Activated CD8-positive, alpha-beta T cell treated with anti-CD3 and anti-CD28 coated beads for 36 hours (primary cell): ENCODE data around the gene FHL1. TPM values are rescaled to one million over a fixed set of nuclear protein-coding genes. Genes with fewer than 3 reads are reported as not detected.

Experiments
- ATAC-seq: fragments of 200-7000 bp; cut with Tn5 transposase; one replicate; pipeline ENCODE4 v1.10.0; 2021; ENCODE audit warnings: mild to moderate bottlenecking, moderate library complexity
- CTCF ChIA-PET: fragments of 350-600 bp; sonication (Branson Sonifier 250); formaldehyde crosslinking; loops from one replicate; lab custom pipeline; 2021; ENCODE audit warnings: antibody characterized with exemption; lab: Charles Lee
- POLR2A ChIA-PET: fragments of 350-600 bp; sonication (Branson Sonifier 250); formaldehyde crosslinking; loops from one replicate; lab custom pipeline; 2021; ENCODE audit warnings: antibody characterized with exemption; lab: Charles Lee
- DNase-seq: peaks from one replicate; pipeline ENCODE4 v3.0.0-alpha.2; 2020
- H3K27ac Mint-ChIP-seq: one replicate; pipeline ENCODE4 v1.8.0; 2021; ENCODE audit warnings: mild to moderate bottlenecking, mixed read lengths
- H3K27me3 Mint-ChIP-seq: one replicate; pipeline ENCODE4 v1.8.0; 2021; ENCODE audit warnings: mixed read lengths
- H3K36me3 Mint-ChIP-seq: one replicate; pipeline ENCODE4 v1.8.0; 2021; ENCODE audit warnings: low read depth, mixed read lengths
- H3K4me1 Mint-ChIP-seq: one replicate; pipeline ENCODE4 v1.8.0; 2021; ENCODE audit warnings: low read depth, mixed read lengths
- H3K4me3 Mint-ChIP-seq: one replicate; pipeline ENCODE4 v1.8.0; 2021; ENCODE audit warnings: mild to moderate bottlenecking, moderate library complexity, mixed read lengths
- H3K9me3 Mint-ChIP-seq: one replicate; pipeline ENCODE4 v1.8.0; 2021; ENCODE audit warnings: mixed read lengths
- CTCF ChIP-seq: fragments of 200-600 bp; IDR thresholded peaks from one replicate; pipeline ENCODE4 v1.8.0; 2022; ENCODE audit warnings: antibody characterized with exemption, mild to moderate bottlenecking
- intact Hi-C: fragments of 100-400 bp; cut with micrococcal nuclease; formaldehyde crosslinking; loops from one replicate; pipeline ENCODE4 v1.10.0; 2022
- total RNA-seq, 2 experiments: library from RNA; stranded (reverse); gene quantifications; one replicate each; pipeline ENCODE4 v1.2.3, GENCODE V29; 2021

FHL1 gene
- total RNA-seq, 2 experiments from 2014 or later, result 17.9 to 18.4 TPM

GRCh38 chrX:136171420-136171819, 24.1 kb downstream of the FHL1 start:
- no peaks in the 10 kb centered on the region for H3K27me3 Mint-ChIP-seq
- ChIA-PET POLR2A (no interaction called here), CTCF (interaction anchor here (0.8 to 1.0 kb wide), 2 partner anchors 8 to 143 kb away, joined by 3 to 5 read pairs; no protein-coding TSS in a partner anchor)
- DNase-seq, result no peak
- no peaks in the 10 kb centered on the region for H3K9me3 Mint-ChIP-seq
- intact Hi-C loops, result no loop called here
- no peak overlapping the region for H3K27ac Mint-ChIP-seq
- TF ChIP-seq CTCF, result no peak
- ATAC-seq, result no peak
- no peak overlapping the region for H3K4me3 Mint-ChIP-seq
- H3K4me1 Mint-ChIP-seq, result no peaks in the 10 kb centered on the region
- no peaks in the 10 kb centered on the region for H3K36me3 Mint-ChIP-seq

- no peaks in the 10 kb centered on the region for H3K27me3 Mint-ChIP-seq
- no peaks in the 10 kb centered on the region for H3K9me3 Mint-ChIP-seq
- no peak for TF ChIP-seq CTCF
- H3K4me1 Mint-ChIP-seq, result no peaks in the 10 kb centered on the region
- no peak for ATAC-seq
- H3K4me3 Mint-ChIP-seq, result no peak overlapping the region
- intact Hi-C loops, result no loop called here
- H3K36me3 Mint-ChIP-seq, result no peaks in the 10 kb centered on the region
- CTCF ChIA-PET, result no interaction called here
- no peak overlapping the region for H3K27ac Mint-ChIP-seq
- DNase-seq, result no peak
- POLR2A ChIA-PET, result no interaction called here
Measured at GRCh38 chrX:136176399-136176825, 29.1 kb downstream of the FHL1 start.

- no peaks in the 10 kb centered on the region for H3K4me1 Mint-ChIP-seq
- H3K27me3 Mint-ChIP-seq, result no peaks in the 10 kb centered on the region
- no peaks in the 10 kb centered on the region for H3K9me3 Mint-ChIP-seq
- no peak overlapping the region for H3K27ac Mint-ChIP-seq
- no peak overlapping the region for H3K4me3 Mint-ChIP-seq
- intact Hi-C loops, result no loop called here
- DNase-seq (no peak), ATAC-seq (no peak)
- no peak for TF ChIP-seq CTCF
- ChIA-PET POLR2A (no interaction called here), CTCF (no interaction called here)
- H3K36me3 Mint-ChIP-seq, result no peaks in the 10 kb centered on the region
Measured at GRCh38 chrX:136179133-136179532, 31.8 kb downstream of the FHL1 start.

GRCh38 chrX:136182414-136182813, 35.1 kb downstream of the FHL1 start:
- no peak for ATAC-seq
- no peak for DNase-seq
- no peak for TF ChIP-seq CTCF
- ChIA-PET CTCF (interaction anchor here (0.8 to 1.2 kb wide), 2 partner anchors 86 to 154 kb away, joined by 3 read pairs; no protein-coding TSS in a partner anchor), POLR2A (interaction anchor here (0.6 kb wide), 1 partner anchor 1451 kb away, joined by 3 read pairs; no protein-coding TSS in a partner anchor)
- H3K9me3 Mint-ChIP-seq, result no peaks in the 10 kb centered on the region
- peaks cover 4% of the 10 kb centered on the region for H3K4me1 Mint-ChIP-seq
- no peaks in the 10 kb centered on the region for H3K27me3 Mint-ChIP-seq
- intact Hi-C loops, result no loop called here
- no peaks in the 10 kb centered on the region for H3K36me3 Mint-ChIP-seq
- H3K27ac Mint-ChIP-seq, result no peak overlapping the region
- H3K4me3 Mint-ChIP-seq, result no peak overlapping the region

- TF ChIP-seq CTCF, result no peak
- H3K4me1 Mint-ChIP-seq, result peaks cover 4% of the 10 kb centered on the region
- no peak overlapping the region for H3K4me3 Mint-ChIP-seq
- intact Hi-C loops, result no loop called here
- ATAC-seq (no peak), DNase-seq (no peak)
- CTCF ChIA-PET, result interaction anchor here (1.2 kb wide), 1 partner anchor 155 kb away, joined by 3 read pairs; no protein-coding TSS in a partner anchor
- no peaks in the 10 kb centered on the region for H3K9me3 Mint-ChIP-seq
- H3K36me3 Mint-ChIP-seq, result no peaks in the 10 kb centered on the region
- no peak overlapping the region for H3K27ac Mint-ChIP-seq
- POLR2A ChIA-PET, result no interaction called here
- no peaks in the 10 kb centered on the region for H3K27me3 Mint-ChIP-seq
Measured at GRCh38 chrX:136183172-136183571, 35.8 kb downstream of the FHL1 start.
